Measurements from ENCODE around the gene GTF2H4. TPM values are rescaled to one million over a fixed set of nuclear protein-coding genes. Genes with fewer than 3 reads are reported as not detected.
"Not testable (repeated sequence)": the region's sequence is repeated elsewhere in the genome, so short reads cannot be mapped to it uniquely, and the experiment has no call there.

Gene GTF2H4
- polyA plus RNA-seq, 1 donor: 24.4 TPM

DNA sequence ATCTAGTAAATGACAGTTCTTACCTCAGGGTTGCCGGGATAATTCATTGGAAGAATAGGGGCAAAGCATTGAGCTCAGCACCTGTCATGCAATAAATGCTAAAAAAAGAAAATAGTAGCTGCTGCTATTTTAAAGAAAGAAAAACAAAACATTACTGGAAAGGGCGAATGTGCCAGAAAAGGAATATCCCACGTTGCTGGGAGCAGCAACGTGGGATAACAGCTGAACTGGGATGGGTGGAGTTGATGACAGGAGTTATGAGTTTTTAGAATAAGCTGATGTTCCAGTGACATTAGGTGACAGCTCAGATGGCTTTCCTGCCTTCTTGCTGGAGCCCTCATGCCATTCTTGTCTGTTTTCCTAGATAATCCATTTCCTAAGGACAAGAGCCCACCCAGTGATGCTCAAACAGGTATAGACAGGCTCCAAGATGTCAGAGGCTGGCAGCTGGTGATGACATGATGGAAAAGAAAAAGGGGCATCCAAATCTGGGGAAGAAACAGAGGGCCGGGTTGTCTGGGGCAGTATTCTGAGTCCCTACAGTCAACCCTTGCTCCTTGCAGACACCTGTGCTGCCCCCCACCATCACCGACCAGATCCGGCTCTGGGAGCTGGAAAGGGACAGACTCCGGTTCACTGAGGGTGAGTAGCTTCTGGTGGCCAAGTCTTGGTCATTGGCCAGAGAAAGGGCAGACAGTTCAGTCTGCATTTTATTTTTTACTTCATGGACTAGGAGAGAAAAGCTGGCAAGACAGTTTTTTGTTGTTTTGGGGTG is 4.9 kb downstream of the GTF2H4 start:
- peaks cover 24% of the 10 kb centered on the region for H3K4me1 ChIP-seq (ENCODE audit: control insufficient read depth, insufficient read depth, low read length)
- DNase-seq: no peak
- H3K27me3 ChIP-seq (ENCODE audit: control insufficient read depth, insufficient read depth, low read length): no peaks in the 10 kb centered on the region
- no peaks in the 10 kb centered on the region for H3K9me3 ChIP-seq (ENCODE audit: control insufficient read depth, low read depth, low read length)
- H3K36me3 ChIP-seq (ENCODE audit: control insufficient read depth, insufficient read depth, low read length): peaks cover 41% of the 10 kb centered on the region
- no peak overlapping the region for H3K4me3 ChIP-seq (ENCODE audit: low read length)
- 83% methylated on average over 1 of the region's 8 CpGs for WGBS (ENCODE audit: insufficient coverage, low lambda C conversion rate)
- H3K27ac ChIP-seq (ENCODE audit: low read length): no peak overlapping the region

DNA sequence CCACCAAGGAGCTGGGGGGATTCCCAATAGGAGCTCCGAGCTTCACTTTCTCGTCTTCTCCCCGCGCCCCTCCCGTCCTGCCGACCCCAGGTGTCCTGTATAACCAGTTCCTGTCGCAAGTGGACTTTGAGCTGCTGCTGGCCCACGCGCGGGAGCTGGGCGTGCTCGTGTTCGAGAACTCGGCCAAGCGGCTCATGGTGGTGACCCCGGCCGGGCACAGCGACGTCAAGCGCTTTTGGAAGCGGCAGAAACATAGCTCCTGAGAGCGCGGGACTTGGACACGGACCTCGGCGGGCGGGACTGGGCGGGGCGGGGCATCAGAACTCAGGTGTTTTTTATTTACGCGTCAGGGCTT is 5.7 kb downstream of the GTF2H4 start:
- WGBS (ENCODE audit: insufficient coverage, low lambda C conversion rate): no CpG with 5 or more reads among the region's 31 CpGs

DNA sequence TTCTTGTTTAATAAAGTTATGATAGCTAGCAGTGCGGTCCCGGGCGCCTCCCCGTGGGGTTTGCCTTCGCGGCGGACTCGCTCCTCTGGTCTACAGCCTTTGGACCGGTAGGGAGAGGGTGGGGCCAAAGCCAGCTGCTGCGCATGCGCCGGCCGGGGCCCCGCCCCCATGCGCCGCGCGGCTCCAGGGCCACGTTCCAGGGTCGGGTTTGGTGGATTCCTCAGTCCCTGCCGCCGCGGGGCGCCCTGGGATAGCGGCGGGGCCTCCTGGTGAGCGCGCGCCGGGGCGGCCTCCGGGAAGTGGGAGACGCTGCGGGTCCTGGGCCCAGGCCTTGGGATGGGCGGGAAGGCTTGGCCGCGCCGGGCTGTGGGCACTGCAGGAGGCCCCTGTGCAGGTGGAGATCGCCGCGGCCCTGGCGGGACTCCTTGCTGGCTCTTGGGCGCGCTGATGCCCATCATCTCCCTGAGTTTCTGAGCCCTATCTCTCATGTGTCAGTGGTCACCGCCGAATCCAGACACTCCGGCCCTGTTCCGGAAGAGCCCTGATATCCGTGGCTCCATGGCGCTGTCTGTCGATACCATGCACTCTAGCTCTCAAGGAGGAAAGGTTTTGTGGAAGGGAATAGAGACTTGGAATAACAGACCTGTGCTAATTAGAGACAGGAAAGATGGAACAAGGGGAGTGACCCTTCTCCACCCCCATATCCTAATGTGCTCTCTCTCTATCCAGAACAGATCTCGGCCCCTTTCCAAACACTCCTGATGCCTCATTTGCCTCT is 6.3 kb downstream of the GTF2H4 start, which contains the start of gene VARS2:
Gene VARS2 (plus strand): TSS at position 163 of the 778 bp plus-strand sequence. CDS start 599 bp downstream, at position 762.
- Histone ChIP-seq H3K4me1 (ENCODE audit: control insufficient read depth, insufficient read depth, low read length) (peaks cover 19% of the 10 kb centered on the region), H3K9me3 (ENCODE audit: control insufficient read depth, low read depth, low read length) (no peaks in the 10 kb centered on the region), H3K36me3 (ENCODE audit: control insufficient read depth, insufficient read depth, low read length) (peaks cover 50% of the 10 kb centered on the region), H3K27ac (ENCODE audit: low read length) (peak within 1 kb of the TSS; percentile 95), H3K4me3 (ENCODE audit: low read length) (peak within 1 kb of the TSS; percentile 72), H3K27me3 (ENCODE audit: control insufficient read depth, insufficient read depth, low read length) (no peaks in the 10 kb centered on the region)
- WGBS (ENCODE audit: insufficient coverage, low lambda C conversion rate): no CpG with 5 or more reads among the region's 52 CpGs
- peak; percentile 97 to 99 for DNase-seq

More for the DNA sequence above, 5.7 kb downstream of the GTF2H4 start:
- Histone ChIP-seq H3K4me3 (ENCODE audit: low read length) (peak overlapping the region; percentile 47), H3K4me1 (ENCODE audit: control insufficient read depth, insufficient read depth, low read length) (peaks cover 22% of the 10 kb centered on the region), H3K9me3 (ENCODE audit: control insufficient read depth, low read depth, low read length) (no peaks in the 10 kb centered on the region), H3K27me3 (ENCODE audit: control insufficient read depth, insufficient read depth, low read length) (no peaks in the 10 kb centered on the region), H3K27ac (ENCODE audit: low read length) (peak overlapping the region; percentile 82), H3K36me3 (ENCODE audit: control insufficient read depth, insufficient read depth, low read length) (peaks cover 48% of the 10 kb centered on the region)
- peak in 1 of 2 donors; percentile 85 for DNase-seq

DNA sequence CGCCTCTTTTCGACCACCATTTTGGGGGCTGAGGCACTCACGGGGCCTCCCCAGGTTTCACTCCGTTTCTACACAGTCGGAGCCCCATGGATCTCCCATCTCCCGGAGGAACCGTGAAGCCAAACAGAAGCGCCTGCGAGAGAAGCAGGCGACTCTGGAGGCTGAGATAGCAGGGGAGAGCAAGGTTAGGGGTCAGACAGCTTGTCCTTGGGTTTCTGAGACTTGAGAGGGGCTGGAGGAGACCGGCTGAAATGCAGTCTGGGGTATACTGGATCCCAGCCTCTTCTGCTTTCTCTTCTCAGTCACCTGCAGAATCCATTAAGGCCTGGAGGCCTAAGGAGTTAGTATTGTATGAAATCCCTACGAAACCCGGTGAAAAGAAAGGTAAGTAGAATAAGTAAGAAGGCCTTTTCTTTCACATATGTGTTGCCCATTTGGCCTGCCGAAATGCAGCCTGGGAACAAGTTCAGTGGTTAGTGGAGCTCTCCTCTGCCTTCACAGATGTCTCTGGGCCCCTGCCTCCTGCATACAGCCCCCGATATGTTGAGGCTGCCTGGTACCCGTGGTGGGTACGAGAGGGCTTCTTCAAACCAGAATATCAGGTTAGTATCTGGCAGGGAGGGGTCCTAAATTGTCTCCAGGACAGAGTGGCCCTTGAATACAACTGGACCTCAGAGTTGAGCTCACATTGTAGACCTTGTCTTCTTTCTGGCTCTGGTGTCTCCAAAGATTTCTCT is 7.0 kb downstream of the GTF2H4 start:
- DNase-seq: peak in 1 of 2 donors; percentile 52
- no peaks in the 10 kb centered on the region for H3K27me3 ChIP-seq (ENCODE audit: control insufficient read depth, insufficient read depth, low read length)
- H3K27ac ChIP-seq (ENCODE audit: low read length): peak overlapping the region; percentile 95
- no CpG with 5 or more reads among the region's 17 CpGs for WGBS (ENCODE audit: insufficient coverage, low lambda C conversion rate)
- H3K4me3 ChIP-seq (ENCODE audit: low read length): peak overlapping the region; percentile 72
- H3K36me3 ChIP-seq (ENCODE audit: control insufficient read depth, insufficient read depth, low read length): peaks cover 56% of the 10 kb centered on the region
- H3K4me1 ChIP-seq (ENCODE audit: control insufficient read depth, insufficient read depth, low read length): peaks cover 19% of the 10 kb centered on the region
- H3K9me3 ChIP-seq (ENCODE audit: control insufficient read depth, low read depth, low read length): no peaks in the 10 kb centered on the region

GRCh38 chr6:30915591-30915946 is 7.6 kb downstream of the GTF2H4 start:
- Histone ChIP-seq H3K4me3 (ENCODE audit: low read length) (no peak overlapping the region), H3K27ac (ENCODE audit: low read length) (peak overlapping the region; percentile 95), H3K9me3 (ENCODE audit: control insufficient read depth, low read depth, low read length) (no peaks in the 10 kb centered on the region), H3K4me1 (ENCODE audit: control insufficient read depth, insufficient read depth, low read length) (peaks cover 19% of the 10 kb centered on the region), H3K27me3 (ENCODE audit: control insufficient read depth, insufficient read depth, low read length) (no peaks in the 10 kb centered on the region), H3K36me3 (ENCODE audit: control insufficient read depth, insufficient read depth, low read length) (peaks cover 58% of the 10 kb centered on the region)
- WGBS (ENCODE audit: insufficient coverage, low lambda C conversion rate): no CpG with 5 or more reads among the region's 5 CpGs
- DNase-seq: peak; percentile 63 to 67

DNA sequence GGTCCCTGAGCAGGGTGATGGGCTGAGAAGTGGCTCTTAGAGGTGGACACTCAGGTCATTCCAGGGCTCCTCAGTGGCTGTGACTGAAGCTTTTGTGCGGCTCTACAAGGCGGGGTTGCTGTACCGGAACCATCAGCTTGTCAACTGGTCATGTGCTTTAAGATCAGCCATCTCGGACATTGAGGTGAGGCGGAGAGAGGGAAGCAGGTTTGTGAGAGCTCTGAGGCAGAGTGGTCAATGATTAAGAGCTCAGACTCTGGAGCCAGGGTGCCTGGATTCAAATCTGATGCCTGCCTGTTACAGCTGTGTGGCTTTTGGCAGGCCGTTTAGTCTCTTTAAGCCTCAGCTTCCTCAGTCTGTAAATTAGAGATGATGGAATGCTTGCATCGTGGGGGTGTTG is 9.0 kb downstream of the GTF2H4 start:
- H3K27me3 ChIP-seq (ENCODE audit: control insufficient read depth, insufficient read depth, low read length): no peaks in the 10 kb centered on the region
- peaks cover 19% of the 10 kb centered on the region for H3K4me1 ChIP-seq (ENCODE audit: control insufficient read depth, insufficient read depth, low read length)
- no peak overlapping the region for H3K27ac ChIP-seq (ENCODE audit: low read length)
- peaks cover 59% of the 10 kb centered on the region for H3K36me3 ChIP-seq (ENCODE audit: control insufficient read depth, insufficient read depth, low read length)
- no CpG with 5 or more reads among the region's 7 CpGs for WGBS (ENCODE audit: insufficient coverage, low lambda C conversion rate)
- DNase-seq: no peak
- no peak overlapping the region for H3K4me3 ChIP-seq (ENCODE audit: low read length)
- H3K9me3 ChIP-seq (ENCODE audit: control insufficient read depth, low read depth, low read length): no peaks in the 10 kb centered on the region

DNA sequence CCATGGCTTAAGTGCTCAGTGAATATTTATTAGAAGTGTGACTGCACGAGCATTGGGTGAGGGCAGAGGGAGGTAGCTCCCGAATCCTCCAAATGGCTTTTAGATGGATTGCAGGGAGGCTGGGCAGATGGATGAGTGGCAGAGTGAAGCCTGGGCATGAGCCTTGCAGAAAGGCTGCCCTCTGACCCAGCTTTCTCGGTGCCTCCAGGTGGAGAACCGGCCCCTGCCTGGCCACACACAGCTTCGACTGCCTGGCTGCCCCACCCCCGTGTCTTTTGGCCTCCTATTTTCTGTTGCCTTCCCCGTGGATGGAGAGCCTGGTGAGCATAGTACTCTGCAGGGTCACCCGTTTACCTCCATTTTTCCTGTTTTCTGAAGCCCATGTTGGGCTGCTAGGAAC is 9.5 kb downstream of the GTF2H4 start:
- H3K4me1 ChIP-seq (ENCODE audit: control insufficient read depth, insufficient read depth, low read length): peaks cover 19% of the 10 kb centered on the region
- no peak for DNase-seq
- H3K4me3 ChIP-seq (ENCODE audit: low read length): no peak overlapping the region
- no peak overlapping the region for H3K27ac ChIP-seq (ENCODE audit: low read length)
- no peaks in the 10 kb centered on the region for H3K9me3 ChIP-seq (ENCODE audit: control insufficient read depth, low read depth, low read length)
- peaks cover 59% of the 10 kb centered on the region for H3K36me3 ChIP-seq (ENCODE audit: control insufficient read depth, insufficient read depth, low read length)
- no CpG with 5 or more reads among the region's 8 CpGs for WGBS (ENCODE audit: insufficient coverage, low lambda C conversion rate)
- no peaks in the 10 kb centered on the region for H3K27me3 ChIP-seq (ENCODE audit: control insufficient read depth, insufficient read depth, low read length)

DNA sequence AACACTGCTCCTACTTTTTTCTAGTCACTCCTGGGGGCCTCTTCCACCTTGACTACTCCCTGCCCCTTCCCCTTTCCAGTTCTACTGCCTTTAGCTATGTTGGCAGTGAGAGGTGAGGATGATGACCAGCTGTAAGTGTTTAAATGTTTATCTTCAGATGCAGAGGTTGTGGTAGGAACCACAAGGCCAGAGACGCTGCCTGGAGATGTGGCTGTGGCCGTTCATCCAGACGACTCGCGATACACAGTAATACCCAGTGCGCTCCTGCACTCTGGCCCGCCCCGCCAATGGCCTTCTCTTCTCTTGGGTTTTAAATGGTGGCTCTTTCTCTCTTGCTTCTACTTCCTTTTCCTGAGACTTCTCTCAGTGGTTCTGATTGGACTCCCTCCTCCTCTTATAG is 10.7 kb downstream of the GTF2H4 start:
- DNase-seq: no peak
- Histone ChIP-seq H3K4me3 (ENCODE audit: low read length) (no peak overlapping the region), H3K27me3 (ENCODE audit: control insufficient read depth, insufficient read depth, low read length) (no peaks in the 10 kb centered on the region), H3K36me3 (ENCODE audit: control insufficient read depth, insufficient read depth, low read length) (peaks cover 67% of the 10 kb centered on the region), H3K4me1 (ENCODE audit: control insufficient read depth, insufficient read depth, low read length) (peaks cover 16% of the 10 kb centered on the region), H3K27ac (ENCODE audit: low read length) (no peak overlapping the region), H3K9me3 (ENCODE audit: control insufficient read depth, low read depth, low read length) (no peaks in the 10 kb centered on the region)
- no CpG with 5 or more reads among the region's 8 CpGs for WGBS (ENCODE audit: insufficient coverage, low lambda C conversion rate)

DNA sequence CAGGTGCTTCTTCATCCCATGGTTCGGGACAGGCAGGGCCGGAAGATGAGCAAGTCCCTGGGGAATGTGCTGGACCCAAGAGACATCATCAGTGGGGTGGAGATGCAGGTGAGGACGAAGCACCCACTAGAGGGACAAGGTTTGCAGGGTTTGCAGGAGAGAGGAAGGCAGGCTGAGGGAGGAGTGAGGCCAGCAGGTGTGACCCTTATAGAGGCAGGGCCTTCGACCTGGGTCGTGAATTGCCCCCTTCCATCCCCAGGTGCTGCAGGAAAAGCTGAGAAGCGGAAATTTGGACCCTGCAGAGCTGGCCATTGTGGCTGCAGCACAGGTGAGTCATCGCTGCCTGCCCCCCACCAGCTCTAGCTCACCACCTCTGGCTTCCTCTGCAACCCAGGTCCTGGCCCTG is 14.4 kb downstream of the GTF2H4 start:
- no peak for DNase-seq
- Histone ChIP-seq H3K4me1 (ENCODE audit: control insufficient read depth, insufficient read depth, low read length) (no peaks in the 10 kb centered on the region), H3K4me3 (ENCODE audit: low read length) (no peak overlapping the region), H3K9me3 (ENCODE audit: control insufficient read depth, low read depth, low read length) (no peaks in the 10 kb centered on the region), H3K27me3 (ENCODE audit: control insufficient read depth, insufficient read depth, low read length) (no peaks in the 10 kb centered on the region), H3K27ac (ENCODE audit: low read length) (no peak overlapping the region), H3K36me3 (ENCODE audit: control insufficient read depth, insufficient read depth, low read length) (peaks cover 81% of the 10 kb centered on the region)
- no CpG with 5 or more reads among the region's 7 CpGs for WGBS (ENCODE audit: insufficient coverage, low lambda C conversion rate)

DNA sequence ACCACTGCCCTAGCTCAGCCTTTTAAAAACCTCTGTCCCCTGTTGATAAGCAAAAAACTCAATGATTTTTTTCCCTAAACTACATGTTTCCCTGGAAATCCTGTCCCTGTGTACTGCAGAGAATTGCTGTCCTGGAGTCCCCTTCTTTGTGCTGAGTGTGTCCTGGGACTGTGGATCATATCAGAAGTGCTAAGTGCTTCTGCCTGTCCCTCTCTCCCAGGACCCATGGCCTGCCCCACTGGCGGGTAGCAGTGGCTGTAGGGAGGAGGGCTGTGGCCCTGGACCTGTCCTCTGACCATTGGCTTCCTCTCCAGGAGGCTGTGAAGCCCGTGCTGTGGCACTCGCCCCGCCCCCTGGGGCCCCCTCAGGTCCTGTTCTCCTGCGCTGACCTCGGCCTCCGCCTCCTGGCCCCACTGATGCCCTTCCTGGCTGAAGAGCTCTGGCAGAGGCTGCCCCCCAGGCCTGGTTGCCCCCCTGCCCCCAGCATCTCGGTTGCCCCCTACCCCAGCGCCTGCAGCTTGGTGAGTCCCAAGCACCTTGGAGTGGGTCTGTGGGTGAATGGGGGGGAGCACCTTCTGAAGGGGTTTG is 16.1 kb downstream of the GTF2H4 start:
- H3K27ac ChIP-seq (ENCODE audit: low read length); DNase-seq; H3K4me1 ChIP-seq (ENCODE audit: control insufficient read depth, insufficient read depth, low read length); H3K9me3 ChIP-seq (ENCODE audit: control insufficient read depth, low read depth, low read length); H3K27me3 ChIP-seq (ENCODE audit: control insufficient read depth, insufficient read depth, low read length); H3K4me3 ChIP-seq (ENCODE audit: low read length): not testable (repeated sequence)
- H3K36me3 ChIP-seq (ENCODE audit: control insufficient read depth, insufficient read depth, low read length): peaks cover 68% of the 10 kb centered on the region
- WGBS (ENCODE audit: insufficient coverage, low lambda C conversion rate): no CpG with 5 or more reads among the region's 9 CpGs

Measured in large intestine (tissue), 3 donors.